HG03342 (cell line): ENCODE data around the gene SMG6.
"Not testable (repeated sequence)": the region's sequence is repeated elsewhere in the genome, so short reads cannot be mapped to it uniquely, and the experiment has no call there.

ENCODE experiments used
- ATAC-seq: cut with Tn5 transposase; IDR thresholded peaks from one replicate; pipeline ENCODE4 v1.9.1; 2021; ENCODE audit warnings: mild to moderate bottlenecking, moderate library complexity; ENCODE audit not compliant: unreplicated experiment

SMG6 gene

GRCh38 chr17:2207815-2208515 lies 95.6 kb downstream of the SMG6 start:
- ATAC-seq = no peak

- ATAC-seq = no peak
These were observed 99.2 kb downstream of the SMG6 start for GRCh38 chr17:2204393-2204792.

- no peak for ATAC-seq
These were observed 99.8 kb downstream of the SMG6 start for GRCh38 chr17:2203818-2204217.

DNA sequence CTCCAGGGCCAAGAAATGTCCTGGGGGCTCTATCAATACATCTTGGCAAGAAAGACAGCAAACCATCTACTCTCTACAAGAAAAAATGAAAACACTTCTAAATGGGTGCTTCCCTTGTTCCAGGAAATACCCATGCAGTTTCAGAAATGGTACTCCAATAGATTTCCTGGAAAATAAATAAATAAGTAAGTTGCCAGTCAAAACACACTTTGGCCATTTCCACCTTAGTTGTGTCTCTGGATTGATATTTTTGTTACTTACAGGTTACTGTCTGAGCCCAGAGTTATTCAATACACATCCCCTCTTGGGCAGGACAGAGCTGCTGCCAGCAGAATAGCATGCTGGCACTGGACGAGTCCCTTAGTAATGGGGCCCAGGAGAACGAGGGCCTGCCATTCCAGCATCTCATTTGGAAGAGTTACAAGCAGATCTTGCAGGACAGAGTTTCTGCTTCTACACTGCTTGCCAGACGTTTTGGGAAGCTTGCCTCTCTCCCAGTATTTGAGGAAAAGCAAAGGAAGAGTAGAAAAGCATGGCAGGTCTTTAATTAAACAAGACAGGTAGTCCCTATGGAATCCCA lies 100.5 kb downstream of the SMG6 start:
- no peak for ATAC-seq

DNA sequence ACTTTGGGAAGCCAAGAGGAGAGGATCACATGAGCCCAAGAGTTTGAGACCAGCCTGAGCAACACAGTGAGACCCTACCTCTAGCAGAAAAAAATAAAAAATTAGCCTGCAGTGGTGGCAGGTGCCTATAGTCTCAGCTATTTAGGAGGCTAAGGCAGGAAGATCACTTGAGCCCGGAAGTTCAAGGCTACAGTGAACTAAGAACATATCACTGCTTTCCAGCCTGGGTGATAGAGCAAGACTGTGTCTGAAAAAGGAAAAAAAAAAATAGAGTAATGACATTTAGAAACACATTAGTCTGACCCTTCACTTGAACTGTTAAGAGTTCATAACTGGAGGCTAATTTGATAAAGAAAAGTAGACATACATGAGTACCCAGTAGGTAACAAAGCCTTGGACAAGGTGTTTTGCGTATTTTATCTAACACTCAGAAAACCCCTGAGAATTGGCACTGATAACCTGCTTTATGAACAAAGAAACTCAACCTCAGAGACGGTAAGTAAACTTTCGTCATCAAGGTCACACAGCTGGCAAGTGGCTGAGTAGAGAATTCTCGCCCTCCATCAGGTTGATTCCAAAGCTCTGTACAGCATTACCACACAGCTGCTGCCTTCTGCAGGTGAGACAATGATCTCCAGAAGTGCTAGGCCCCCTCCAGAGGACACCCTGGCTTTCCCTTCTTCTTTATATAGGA lies 101.1 kb downstream of the SMG6 start:
- ATAC-seq = no peak

GRCh38 chr17:2199386-2199785 lies 104.2 kb downstream of the SMG6 start:
- not testable (repeated sequence) for ATAC-seq

DNA sequence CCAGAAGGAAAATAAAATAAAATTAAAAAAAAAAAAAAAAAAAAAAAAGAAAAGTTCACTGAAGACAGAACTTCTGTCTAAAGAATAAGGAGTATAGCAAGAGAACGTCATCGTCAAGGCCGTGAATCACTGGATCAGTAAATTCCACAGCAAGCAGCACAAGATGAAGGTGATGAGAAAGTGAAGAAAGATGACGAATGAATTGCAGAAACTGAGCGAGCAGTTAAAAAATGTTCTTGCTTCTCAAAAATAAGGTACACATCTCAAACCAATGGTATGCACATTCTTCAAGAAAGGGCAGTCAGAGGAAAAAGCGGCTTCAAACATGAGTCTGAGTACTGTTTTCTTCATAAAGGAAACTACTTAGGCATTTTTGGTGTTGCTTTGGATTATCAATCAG lies 104.7 kb downstream of the SMG6 start:
- ATAC-seq = no peak

- ATAC-seq = no peak
These were observed 106.3 kb downstream of the SMG6 start for GRCh38 chr17:2197271-2197670.

DNA sequence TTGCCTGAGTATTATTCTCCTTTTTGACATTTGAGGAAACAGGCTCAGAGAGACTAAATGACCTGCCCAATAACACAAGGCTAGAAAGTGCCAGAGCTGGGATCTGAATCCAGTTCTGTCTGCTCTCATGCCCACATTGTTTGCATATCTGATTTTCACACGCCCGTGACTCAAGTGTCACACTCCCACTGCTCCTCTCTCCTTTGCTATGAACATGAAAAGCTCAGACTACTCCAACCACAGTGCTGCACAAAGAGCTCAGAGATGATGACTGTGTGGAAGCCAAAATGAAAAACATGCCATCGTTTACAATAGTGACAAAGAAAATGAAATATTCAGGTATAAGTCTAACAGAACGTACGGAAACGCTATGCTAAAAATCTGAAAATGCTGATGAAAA lies 107.9 kb downstream of the SMG6 start:
- no peak for ATAC-seq

- ATAC-seq = no peak
These were observed 108.7 kb downstream of the SMG6 start for GRCh38 chr17:2194889-2195335.

DNA sequence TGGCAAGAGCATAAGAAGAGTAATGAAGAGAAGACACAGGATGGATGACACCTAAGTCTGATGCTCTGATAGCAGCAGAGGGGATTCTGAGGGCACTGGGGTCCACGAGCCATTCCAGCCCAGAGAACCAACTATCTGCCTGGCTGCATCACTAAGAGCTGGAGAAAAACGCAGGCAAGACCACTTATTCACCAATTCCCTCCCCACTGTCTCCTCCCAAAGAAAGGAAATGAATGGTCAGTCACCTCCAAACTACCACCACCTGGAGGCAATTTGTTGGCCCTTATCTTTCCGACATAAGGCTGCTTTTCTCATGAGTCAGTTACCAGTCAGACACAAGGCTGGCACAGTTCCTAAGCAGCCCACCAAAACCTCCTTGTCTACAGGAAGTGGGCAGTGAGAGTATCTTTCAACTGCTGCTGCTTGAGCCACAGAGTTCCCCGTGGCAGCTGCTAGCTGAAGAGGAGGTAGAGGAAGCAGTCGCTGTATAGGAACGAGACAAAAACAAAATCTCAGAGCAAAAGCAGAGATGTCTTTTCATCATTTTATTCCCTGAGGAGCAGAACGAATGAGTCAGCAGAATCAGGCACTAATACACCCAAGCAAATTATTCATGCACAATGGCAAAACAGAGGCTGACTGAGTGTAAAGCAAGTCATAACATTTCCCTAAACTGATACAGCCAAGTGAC lies 111.1 kb downstream of the SMG6 start:
- ATAC-seq = no peak

DNA sequence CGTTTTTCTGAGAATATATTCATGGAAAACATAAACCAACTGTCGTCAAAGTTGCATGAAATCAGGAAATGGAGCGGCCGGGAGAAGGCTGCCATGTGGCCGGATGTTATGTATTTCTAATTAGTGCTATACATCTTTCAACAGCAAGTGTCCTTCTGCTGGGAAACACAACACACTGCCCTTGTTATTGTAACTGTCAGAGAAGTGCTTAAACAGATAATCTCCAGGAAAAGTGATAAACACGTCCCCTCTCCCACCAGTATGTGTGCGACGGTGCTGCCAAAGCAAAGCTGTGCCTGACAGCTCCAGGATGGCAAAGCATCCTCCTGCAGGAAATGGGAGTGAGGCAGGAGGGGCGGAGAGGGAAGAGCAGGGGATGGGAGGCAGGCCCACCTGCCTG lies 111.8 kb downstream of the SMG6 start:
- ATAC-seq = no peak

DNA sequence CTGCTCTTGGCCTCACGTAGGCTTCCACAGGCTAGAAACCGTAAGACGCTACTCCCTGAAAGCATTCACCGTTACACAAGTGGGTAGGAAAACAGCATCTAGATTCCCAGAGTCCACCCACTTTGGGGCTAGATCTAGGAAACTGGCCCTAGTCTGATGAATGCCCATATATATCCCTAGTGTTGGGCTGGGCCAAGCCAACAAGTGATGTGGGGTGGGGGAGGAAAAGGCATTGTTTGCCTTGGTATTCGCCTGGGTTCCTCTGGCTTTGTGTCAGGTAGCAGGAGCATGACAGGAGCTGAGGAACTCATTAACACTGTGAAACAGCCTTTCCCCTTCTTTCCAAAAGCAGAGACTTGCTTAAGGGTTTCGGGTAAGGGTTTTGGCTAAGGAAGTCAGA lies 112.4 kb downstream of the SMG6 start:
- ATAC-seq = no peak

DNA sequence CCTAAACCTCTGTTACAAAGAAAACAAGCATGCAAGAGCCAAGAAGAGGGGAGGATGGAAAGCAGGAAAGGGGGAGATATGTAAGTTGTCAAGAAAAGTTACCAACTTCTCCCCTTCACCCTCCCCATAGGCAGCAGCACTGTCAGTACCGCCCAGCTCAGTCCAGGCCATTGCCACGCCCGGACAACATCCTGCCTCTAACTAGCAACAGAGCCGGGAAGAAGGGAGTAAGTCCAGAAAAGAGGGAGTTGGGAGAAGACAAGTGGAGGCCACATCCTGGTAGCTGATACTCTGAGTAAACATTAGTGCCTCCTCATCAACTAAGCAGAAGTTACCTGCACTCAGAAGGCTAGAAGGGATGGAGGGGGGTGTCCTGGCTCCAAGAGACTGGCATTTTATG lies 113.6 kb downstream of the SMG6 start:
- ATAC-seq = no peak

GRCh38 chr17:2188971-2189630 lies 114.5 kb downstream of the SMG6 start:
- no peak for ATAC-seq

GRCh38 chr17:2187758-2188157 lies 115.8 kb downstream of the SMG6 start:
- no peak for ATAC-seq

DNA sequence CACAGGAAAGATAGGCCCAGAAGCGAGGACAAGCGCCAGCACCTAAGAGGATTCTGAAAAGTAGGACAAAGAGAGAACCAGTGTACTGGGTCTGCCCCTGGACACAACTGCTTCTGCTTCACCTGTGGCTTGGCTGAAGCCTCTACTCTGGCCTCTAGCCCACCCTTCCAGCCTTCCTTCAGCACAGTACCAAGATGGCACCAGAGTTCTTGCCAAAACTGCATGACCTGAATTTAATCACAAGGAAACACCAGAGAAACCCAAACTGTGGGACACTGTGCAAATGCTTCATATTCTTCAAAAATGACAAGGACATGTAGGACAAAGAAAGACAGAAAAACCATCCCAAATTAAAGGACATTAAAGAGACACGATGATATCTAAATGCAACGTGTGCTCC lies 116.6 kb downstream of the SMG6 start:
- ATAC-seq = no peak

DNA sequence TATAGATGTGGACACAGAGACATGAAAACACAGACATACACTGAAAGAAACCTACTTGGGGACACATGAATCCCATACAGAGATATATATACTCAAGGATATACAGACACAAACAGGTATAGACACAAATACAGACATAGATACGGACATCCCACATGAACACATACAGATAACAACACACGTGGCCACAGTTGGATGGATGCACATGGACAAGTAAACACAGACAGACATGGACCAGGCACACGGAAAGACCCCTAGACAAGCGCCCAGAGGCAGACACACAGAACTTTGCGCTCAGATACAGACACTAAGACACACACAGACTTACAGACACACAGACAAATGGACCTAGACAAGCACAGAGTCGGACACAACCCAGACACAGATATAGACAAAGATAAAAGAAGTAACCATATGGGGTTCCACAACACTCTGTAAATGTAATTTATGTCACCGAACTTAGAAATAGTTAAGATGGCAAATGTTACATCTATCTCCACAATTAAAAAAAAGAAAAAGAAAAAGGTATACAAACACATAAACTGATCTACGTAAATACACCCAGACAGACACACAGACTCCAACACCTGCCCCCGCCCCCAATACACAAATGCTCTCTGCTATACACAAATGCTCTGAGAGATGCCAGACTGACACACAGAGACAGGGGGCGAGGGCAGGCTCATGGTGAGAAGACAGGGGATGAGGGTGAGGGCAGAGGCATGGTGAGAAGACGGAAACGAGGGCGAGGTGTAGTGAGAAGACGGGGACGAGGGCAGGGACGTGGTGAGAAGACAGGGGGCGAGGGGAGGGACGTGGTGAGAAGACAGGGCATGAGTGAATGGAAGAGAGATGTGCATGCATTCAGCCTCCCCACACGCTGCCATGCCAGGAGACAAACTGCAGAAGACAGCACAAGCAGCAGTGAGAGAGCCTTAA lies 118.3 kb downstream of the SMG6 start:
- no peak for ATAC-seq

DNA sequence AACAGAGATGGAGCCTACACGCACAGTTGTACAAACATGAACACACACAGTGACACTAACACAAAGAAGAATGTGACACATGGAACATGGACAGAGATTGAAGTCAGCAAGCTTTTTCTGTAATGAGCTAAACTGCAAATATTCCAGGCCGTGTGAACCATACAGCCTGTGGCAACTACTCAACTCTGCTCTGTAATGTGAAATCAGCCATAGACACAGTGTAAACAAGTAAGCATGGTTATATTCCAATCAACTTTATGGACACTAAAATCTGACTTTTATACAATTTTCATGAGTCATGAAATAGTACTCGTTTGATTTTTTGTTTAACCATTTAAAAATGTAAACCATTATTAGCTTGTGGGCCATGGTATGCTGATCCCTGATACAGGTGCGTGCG lies 120.2 kb downstream of the SMG6 start:
- ATAC-seq = no peak

DNA sequence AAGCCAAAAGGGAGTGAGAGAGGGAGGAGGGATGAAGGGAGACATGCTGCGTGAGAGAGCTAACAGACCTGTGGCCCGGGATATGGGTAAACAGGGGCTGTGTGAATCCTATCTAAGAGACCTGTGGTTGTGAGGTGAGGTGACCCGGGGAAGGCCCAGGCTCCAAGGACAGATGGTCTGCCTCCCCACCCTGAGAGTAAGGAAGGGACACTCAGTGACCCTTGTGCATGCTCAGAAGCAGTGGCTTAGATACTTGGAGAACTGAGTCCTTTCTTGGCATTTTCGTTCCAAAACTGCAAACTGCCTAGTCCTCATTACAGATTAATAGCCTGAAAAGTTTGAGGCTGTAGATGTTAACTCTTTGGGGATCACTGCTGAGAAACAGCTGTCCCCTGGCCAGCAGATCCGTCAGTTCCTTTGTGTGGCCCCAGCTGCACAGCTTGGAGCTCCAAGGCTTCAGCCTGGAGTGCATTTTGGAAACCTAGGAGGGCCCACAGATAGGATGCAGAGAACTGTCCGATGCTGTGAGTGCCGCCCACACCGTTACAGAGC lies 121.6 kb downstream of the SMG6 start:
- ATAC-seq = no peak
